Spleen (tissue), 7 donors: Measurements from ENCODE around the gene CENPP.

Experiments
- CTCF ChIP-seq, 11 experiments: fragments of 200-600 bp in 7 of 11; fragments of 450-650 bp in 4 of 11; sonication (generic) in 4 of 11; IDR thresholded peaks in 8 of 11; conservative IDR thresholded peaks in 3 of 11; 1 replicate in 7 of 11; 2 replicates in 4 of 11; pipeline versions ENCODE4 v1.4.0 to v1.8.0; 2016 to 2021; ENCODE audit warnings: antibody characterized with exemption in 11 of 11, inconsistent platforms in 4 of 11, mild to moderate bottlenecking in 1 of 11
- POLR2A ChIP-seq, 3 donors: fragments of 450-650 bp; IDR thresholded peaks; one replicate each; pipeline ENCODE4 v1.5.1; 2017; ENCODE audit warnings: antibody characterized with exemption in 3 of 3, mild to moderate bottlenecking in 1 of 3
- donor health status: DM: no; HTN: no; CAD: no; lungs with moderate emphysema.
- donor health status: DM: no; HTN: no; CAD: no.
- donor health status: DM: no; HTN: no; CAD: no.

- TF ChIP-seq CTCF (IDR thresholded peaks at IDR 0.05 in 8 of 11, conservative IDR thresholded peaks at IDR 0.05 in 3 of 11) (no peak), POLR2A (IDR thresholded peaks at IDR 0.05) (no peak)
Observed at GRCh38 chr9:92463984-92464383, 138.2 kb downstream of the CENPP start.
